NCI-H2029 (cell line): ENCODE data around the gene G2E3.
"Not testable (repeated sequence)": the region's sequence is repeated elsewhere in the genome, so short reads cannot be mapped to it uniquely, and the experiment has no call there.

Experiments used
- DNase-seq: peaks from one replicate; lab custom pipeline; 2025; lab: John Stamatoyannopoulos, UW

Gene G2E3, protein sequence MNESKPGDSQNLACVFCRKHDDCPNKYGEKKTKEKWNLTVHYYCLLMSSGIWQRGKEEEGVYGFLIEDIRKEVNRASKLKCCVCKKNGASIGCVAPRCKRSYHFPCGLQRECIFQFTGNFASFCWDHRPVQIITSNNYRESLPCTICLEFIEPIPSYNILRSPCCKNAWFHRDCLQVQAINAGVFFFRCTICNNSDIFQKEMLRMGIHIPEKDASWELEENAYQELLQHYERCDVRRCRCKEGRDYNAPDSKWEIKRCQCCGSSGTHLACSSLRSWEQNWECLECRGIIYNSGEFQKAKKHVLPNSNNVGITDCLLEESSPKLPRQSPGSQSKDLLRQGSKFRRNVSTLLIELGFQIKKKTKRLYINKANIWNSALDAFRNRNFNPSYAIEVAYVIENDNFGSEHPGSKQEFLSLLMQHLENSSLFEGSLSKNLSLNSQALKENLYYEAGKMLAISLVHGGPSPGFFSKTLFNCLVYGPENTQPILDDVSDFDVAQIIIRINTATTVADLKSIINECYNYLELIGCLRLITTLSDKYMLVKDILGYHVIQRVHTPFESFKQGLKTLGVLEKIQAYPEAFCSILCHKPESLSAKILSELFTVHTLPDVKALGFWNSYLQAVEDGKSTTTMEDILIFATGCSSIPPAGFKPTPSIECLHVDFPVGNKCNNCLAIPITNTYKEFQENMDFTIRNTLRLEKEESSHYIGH

DNA sequence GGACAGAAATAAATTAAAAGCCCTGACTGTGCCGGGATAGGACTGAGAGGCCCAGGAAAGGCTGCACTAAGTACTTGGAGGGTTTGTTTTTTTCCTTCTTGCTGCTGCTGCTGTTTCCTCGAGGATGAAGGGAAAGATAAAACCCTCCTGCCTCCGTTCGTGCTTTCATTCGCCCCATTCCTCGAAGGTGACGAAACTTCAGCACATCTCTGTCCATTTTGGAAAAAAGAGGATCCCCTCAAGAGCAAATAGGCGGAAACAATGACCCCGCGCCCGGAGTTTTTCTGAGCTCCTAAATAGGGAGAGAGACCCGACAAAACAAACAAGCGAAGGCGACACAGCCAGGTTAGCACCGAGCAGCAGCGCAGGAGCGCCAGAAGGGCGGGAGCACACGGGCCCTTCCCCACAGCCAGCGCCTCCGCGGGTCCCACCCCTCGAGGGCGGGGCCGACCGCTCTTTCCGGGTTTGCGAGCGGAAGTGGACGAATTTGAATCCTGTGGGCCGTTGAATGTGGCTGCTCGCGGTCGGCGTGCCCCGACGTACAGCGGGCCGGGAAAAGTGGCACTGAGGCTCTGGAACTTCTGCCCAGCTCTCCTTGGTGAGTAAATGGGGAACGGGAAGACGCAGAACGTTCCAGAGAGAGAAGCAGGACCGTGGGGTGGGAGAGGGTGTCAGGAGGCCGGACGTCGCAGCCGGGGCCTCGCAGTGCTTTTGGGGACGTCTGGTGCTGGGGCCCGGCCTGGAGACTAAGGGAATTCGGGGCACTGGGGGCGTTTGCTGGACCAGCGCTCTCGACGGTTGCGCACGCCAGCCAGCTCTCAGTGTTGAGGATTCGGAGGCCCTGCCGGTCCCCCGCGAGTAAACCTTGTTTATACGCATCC lies at the start of gene G2E3:
G2E3 (plus strand) TSS at position 484 of the 881 bp plus-strand sequence. CDS start 21,922 bp downstream, outside the sequence.
- DNase-seq: peak; percentile 84

DNA sequence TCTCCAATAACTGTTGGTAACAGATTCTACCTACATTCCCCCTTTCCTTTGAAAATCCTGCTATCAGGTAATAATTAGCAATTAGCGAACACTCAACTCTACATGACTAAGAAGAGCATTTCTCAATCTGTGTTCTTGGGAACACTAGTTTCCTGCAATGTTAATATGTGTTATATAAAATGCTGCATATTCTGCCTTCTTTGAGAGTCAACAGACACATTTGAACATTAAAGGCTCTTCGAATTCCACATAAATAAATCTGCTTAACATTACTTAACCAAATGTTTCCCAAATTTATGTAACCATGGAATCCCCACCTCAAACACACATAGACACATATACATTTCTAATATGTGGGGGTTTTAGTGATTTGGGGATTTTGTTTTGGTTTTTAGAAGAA lies 41.2 kb upstream of the G2E3 start:
- DNase-seq: no peak

DNA sequence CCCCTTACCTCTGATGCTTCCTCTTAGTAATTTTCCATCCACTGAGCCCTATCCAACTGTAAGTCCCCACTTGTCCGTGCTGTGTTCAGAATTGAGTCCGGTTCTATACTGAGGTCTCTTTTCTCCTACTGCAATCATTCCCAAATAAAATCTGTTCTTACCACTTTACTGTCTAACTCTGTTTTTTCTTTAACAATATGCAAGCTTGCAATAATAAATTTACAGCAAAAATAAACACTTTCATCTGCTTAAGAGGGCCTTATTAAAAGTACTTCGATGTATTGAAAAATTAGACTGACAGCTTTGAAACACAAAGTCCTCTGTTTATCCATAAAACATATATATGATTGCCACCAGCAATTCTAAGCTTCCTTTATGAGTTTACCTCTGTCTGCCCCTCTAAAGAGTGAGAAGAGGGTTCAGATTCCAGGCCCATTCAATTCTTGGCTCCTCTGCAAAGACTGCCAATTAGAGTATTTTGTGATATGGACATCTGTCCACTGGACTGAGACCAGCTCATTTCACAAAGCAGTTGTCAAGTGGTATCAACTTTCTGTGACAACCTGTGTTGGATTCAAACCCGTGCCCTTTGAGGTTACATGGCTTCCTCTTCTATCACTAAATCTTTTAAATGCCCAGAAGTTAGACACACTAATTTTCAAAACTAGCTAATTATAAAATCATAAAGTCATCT lies 39.9 kb upstream of the G2E3 start:
- DNase-seq: peak; percentile 72

DNA sequence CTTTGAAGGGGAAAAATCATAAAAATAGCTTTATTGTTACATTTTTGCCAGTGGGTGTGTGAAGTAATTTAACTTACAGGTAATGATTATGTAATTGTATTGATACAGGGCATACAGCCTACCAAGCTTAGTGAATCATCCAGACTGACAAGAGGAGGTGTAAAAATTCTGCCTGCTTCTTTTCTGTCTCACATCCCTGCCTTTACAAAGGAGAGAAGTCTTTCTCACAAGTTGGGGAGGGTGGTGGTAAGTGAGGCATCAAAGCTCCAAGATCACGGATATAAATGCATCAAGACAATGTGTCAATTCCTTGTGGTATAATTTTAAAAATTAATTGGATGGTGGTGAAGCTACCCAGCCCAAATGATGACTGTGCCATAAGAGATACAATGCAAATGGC lies 39.0 kb upstream of the G2E3 start:
- DNase-seq: no peak

DNA sequence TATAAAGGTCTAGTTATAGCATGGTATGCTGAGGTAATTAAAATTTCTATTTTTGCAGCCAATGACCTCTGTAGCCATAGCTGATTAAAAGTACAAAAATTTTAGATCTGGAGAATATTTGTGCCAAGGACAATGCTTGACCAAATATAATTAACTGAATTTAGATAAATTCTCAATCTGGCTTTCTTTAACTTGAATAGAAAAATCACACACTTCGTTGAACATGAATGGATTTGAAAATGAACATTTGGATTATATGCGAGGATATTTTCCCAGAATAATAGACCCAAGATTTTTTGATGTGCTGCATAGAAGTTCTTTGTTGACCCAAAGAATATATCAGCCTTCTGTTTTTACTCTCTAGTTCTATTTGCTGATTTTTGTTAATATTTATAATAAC lies 38.4 kb upstream of the G2E3 start:
- no peak for DNase-seq

DNA sequence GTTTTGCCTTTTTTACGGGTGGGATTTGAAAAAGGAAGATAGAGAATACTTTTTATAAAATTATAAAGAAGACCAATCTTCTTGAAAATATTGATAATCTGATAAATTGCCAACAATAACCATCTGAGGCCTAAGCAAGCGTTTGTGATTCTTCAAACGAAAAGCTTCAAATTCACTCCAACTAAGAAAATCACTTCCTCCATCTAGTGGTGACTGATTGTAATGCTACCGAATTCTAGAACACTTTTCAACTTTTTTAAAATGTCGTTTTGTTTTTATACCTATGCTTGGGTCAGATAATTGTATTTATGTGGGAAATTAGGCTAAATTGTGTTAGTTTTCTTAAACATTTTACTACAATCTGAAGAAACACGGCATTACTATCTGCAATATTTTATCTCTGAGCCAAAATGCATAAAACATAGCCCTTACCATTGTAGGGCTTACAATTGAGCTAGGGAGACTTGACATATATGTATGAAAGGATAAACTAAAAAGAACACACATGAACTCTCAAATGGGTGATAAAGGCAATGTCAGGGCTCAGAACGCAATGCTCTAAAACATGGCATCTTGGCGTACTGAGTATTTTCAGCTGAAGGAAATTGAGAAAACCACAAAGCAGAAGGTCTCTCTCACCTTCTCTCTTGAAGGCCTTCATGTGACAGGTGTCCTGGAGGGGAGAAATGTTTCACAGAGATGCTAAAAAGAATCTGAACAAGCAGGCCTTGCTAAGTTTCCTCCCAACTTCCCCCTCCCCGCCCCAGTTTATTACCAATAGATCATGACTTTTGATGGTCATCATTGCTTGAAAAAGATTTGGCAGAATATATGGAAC lies 36.8 kb upstream of the G2E3 start:
- DNase-seq: no peak

DNA sequence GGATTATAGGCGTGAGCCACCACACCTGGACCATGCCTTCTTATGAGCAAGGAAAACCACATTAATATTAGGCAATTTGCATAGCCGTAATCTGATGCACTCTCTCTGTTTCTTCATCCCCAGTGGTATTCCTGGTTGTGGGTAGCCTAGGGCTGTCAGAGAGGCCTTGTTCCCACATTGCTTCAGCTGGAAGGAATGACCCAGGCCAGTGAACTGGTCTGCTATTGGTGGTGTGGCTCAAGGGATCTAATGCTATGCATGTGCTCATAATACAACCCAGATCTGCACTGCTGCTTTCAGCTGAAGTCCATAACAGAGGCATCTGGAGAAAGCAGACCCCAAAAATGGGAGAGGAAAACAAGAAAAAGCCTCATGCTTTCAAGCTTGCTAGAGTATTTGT lies 33.1 kb upstream of the G2E3 start:
- DNase-seq: no peak

DNA sequence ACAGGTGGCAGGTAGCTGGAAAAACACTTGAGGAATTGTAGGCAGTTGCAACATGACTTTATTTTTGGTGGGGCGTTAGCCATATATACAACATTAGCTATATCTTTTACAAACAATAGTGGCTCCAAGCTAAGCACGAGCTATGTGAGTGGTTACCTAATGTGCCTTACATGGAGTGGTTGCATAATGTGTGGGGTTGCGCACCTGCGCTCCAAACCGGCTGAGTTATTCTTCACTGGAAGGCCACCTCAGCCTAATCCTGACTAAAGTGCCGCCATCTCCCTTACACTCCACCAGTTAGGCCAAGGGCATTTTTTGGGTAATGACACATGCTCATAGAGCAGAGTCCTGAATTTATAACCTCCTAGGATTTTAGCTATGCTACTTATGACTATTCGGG lies 31.8 kb upstream of the G2E3 start:
- no peak for DNase-seq

DNA sequence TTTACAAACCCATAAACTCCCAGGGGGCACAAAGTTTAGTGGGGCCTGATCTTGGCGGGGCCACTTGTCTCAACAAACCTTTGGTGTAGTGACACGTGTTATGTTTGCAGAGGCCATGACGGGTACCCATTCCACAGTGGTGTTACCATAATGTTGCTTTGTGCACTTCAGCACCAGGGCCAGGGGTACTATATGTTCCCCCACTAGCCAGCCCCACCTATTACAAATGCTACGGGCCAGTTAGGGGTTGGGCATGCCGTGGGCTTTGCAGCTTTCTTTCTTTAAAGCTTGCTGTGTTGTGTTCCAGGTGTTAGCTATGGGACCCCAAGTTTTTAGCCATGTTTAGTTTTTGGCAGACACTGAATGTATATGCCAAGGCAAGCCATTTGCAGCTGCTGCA lies 30.8 kb upstream of the G2E3 start:
- no peak for DNase-seq

DNA sequence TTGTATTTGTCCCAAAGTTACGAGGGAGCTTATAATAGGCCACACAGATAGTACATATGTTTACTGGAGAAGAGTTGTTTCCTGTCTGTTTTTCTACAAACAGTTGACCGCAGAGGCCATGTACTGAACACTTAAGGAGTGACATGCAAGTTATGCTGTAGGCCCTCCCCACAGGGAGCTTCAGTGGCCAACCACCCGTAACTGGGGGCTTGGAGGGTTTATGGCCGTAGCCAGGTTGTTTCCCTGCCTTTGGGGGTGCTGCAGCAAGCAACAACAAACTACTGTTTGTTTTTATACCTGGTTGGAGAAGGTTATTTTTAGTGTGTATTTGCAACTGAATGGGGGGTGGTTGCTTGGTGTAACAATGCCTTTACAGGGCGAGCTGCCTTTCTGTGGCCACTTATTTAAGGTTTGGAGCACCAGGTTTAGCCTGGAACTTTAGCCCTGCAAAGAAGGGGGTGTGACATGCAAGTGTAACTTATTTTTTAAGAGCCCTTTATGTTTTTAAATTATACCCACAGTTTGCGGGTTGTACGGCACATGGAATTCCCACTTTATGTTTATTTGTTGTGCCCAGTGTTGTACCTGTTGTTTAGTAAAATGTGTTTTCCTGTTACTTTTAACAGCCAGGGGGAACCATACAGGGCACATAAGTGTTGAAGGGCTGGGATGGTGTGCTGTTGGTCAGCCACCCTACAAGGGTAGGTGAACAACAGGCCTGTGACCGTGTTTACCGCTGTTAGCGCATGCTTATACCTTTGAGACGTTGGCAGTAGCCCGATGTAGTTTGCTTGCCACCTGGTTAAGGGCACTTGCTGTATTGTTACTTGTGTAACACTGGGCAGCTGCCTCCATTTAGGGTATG lies 29.9 kb upstream of the G2E3 start:
- no peak for DNase-seq

DNA sequence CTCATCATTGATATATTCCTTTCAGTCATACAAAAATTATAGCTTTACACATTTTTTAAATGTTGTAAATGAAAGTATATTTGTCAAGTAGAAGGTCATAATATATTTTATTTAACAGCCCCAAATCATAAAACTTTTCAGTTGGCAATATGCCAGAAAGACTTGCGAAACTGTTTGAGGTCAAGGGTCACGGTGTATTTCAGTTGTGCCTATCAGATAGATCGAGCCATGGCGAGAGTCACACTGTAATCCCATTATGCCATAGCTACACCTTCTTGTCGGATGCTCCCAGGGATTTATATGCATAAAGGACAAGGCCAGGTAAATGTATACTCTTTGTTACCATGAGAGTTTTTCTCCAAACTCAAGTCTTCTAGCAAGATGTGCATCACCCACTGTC lies 26.7 kb upstream of the G2E3 start:
- DNase-seq: no peak

DNA sequence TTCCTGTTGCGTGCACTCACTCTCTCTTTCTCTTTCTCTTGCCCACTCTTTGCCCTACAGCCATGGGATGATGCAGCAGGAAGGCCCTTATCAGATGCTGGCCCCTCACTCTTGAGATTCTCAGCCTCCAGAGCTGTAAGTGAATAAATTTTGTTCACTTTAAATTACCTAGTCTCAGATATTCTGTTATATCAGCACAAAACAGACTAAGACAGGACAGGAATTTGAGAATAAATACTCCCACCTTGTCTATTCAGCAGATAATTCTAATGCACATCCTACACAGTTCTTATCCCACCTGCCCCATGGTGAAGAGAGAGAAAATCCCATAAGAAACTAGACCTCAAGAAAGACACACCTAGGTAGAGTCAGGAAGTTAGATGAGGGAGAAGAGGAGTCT lies 25.8 kb upstream of the G2E3 start:
- DNase-seq: no peak

DNA sequence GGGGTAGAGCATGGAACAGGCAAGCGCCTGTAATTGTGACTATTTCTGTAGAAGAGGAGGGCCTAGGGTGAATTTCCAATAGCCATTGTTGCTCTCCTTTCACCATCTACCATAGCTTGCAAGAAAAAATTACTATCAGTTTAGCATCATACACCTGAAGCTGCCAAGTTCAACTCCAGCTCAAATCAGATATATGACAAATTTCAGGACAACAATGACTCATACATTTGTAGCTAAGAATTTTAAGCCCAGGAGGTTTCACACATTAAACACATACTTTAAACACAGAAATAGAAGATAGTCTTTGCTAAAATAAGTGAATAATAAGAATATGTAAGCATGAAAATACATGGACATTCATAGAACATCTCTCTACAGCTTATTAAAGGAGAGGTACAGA lies 17.6 kb upstream of the G2E3 start:
- DNase-seq: no peak

DNA sequence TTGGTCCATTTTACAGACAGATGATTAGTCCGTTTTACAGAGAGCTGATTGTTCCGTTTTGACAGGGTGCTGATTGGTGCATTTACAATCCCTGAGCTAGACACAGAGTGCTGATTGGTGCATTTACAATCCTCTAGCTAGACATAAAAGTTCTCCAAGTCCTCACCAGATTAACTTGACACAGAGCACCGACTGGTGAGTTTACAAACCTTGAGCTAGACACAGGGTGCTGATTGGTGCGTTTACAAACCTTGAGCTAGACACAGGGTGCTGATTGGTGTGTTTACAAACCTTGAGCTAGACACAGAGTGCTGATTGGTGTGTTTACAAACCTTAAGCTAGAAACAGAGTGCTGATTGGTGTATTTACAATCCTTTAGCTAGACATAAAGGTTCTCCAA lies 12.2 kb upstream of the G2E3 start:
- DNase-seq: not testable (repeated sequence)

DNA sequence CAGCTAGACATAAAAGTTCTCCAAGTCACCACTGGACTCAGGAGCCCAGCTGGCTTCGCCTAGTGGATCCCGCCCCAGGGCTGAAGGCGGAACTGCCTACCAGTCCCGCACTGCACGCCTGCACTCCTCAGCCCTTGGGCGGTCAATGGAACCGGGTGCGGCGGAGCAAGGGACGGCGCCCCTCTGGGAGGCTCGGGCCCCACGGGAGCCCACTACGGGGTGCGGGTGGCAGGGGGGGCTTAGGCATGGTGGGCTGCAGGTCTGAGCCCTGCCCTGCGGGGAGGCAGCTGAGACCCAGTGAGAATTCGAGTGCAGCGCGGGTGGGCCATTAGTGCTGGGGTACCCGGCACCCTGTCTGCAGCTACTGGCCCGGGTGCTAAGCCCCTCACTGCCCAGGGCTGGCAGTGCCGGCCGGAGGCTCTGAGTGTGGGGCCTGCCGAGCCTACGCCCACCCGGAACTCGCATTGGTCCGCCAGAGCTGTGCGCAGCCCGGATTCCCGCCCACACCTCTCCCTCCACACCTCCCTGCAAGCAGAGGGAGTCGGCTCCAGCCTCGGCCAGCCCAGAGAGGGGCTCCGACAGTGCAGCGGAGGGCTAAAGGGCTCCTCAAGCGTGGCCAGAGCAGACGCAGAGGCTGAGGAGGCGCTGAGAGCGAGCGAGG lies 11.4 kb upstream of the G2E3 start:
- no peak for DNase-seq

DNA sequence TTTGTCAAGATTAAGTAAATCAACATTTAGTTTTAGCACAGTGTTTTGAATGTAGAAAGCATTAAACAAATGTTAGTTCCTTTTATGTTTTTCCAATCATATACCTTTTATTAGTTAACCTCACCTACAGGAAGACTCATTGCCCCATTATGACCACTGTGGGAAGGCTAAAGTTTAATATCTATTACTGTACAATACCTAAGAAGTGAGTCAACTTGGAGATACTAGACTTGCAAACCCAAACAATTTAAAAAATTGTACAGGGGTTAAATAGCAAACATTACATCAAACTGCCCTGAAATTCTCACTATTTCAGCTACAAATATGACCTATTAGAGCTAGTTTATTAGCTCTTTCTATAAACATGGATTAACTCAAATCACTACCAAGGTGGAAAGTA lies 8.6 kb upstream of the G2E3 start:
- no peak for DNase-seq

DNA sequence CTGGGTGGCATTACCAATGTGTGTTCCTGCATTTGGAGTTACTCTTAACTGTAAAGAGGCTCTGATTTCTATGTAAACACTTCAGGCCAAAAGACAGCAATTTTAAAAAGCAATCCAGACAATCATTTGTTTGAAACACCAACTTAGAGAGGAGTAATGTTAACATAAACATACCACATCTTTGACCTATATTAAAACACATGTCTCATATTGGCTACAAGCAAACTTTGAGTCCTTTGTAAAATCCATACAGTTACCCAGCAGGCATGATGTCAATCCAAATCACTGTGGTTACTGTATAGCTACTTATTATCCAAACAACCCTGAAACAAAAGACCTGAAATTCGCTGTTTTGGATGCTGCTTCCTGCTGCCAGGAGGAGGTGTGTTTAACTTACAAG lies 7.5 kb upstream of the G2E3 start:
- peak; percentile 28 for DNase-seq

DNA sequence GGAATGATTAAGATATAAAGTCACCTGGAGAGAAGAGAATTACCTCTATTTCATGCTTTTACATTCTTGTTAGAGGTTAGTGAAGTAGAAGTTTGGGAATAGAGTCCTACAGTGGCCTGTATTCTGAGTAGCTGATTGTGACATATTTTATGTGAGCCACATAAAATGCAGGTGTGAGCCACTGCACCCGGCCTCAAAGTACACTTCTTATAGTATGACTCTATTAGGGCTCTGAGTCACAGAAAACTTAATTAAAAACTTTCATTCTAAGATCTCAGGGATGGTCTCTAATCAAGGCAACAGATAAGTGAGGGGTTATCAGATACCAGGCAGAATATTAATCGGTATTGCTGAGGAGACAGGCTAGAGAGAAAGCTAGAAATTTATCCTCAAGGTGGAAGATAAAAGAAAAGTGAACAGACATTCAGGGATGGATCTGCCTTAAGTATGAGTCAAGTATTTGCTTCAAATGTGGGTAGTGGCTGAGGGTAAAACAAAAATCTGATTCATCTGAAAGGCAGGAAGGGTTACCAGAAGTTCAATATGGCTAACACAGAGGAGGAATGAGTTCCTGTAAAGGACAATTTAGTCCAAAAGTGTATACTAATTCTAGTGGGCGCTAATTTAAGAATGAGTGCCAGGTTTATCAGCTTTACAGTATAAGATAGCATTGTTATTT lies 5.5 kb upstream of the G2E3 start:
- no peak for DNase-seq

DNA sequence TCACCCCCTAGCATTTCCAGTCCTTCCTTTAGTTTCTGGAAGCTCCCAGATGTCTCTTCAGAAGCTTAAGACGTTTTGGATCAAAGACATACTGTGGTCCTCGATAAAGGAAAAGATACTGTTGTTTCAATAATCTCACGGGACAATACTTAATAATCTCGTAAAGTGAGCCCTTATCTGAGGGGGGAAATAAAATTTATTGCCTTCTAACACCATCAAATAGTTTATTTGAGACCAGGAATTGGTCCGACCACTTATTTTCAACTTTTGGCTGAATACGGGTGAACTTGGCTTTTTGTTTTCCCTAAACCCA lies 640 bp upstream of the G2E3 start:
- DNase-seq: no peak
